Measurements from ENCODE around the gene ALDH1L1. TPM values are rescaled to one million over a fixed set of nuclear protein-coding genes. Genes with fewer than 3 reads are reported as not detected.

ALDH1L1 gene
- total RNA-seq, 2 experiments from 2014 or later: not detected

DNA sequence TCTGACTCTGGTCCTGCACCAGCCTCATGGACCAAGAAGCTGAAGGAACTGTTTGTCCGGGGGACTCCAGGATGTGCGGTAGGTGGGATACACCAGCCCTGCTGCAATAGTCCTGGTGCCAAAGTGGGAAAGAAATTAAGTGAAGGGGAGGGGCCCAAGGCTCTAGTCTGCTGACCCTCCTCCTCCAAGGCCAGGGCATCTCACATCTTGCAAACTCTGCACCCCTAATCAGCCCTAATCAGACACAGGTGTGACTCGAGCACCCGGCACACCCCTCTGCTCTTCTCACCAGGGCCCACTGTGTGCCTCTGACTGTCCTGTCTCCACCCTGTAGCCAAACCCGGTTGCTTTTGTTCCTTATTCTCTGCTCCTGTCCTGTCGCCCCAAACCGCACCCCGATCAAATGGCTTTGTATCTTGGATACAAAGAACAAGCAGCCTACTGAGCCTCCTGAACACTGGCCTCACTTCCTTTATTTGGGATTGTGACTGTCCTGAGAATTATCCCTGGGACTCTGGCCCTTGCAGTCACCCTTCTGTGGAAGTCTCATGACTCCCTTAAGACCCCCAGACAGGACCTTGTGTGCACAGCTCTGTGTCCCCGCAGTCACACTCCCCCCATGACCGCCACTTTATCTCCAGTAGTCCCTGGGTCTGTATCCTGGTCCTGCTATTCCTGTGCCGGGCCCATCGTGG, 69.8 kb downstream of the ALDH1L1 start:
- Histone ChIP-seq H3K27me3 (ENCODE audit: control insufficient read depth in 1 of 2, insufficient read depth in 2 of 2, low read length in 2 of 2) (no peaks in the 10 kb centered on the region), H3K36me3 (ENCODE audit: insufficient read depth, low read length) (no peaks in the 10 kb centered on the region), H3K4me3 (ENCODE audit: low read length) (no peak overlapping the region), H3K9me3 (ENCODE audit: control insufficient read depth in 1 of 2, insufficient read depth in 1 of 2, low read length in 2 of 2) (no peaks in the 10 kb centered on the region), H3K4me1 (ENCODE audit: insufficient read depth, low read length) (no peaks in the 10 kb centered on the region), H3K27ac (ENCODE audit: low read depth in 1 of 2, low read length in 2 of 2) (no peak overlapping the region)
- DNase-seq: peak in 1 of 14 experiments; percentile 2
- H3K9me3 Mint-ChIP-seq: no peaks in the 10 kb centered on the region
- H3K4me3 Mint-ChIP-seq: no peak overlapping the region
- ChIA-PET POLR2A (no interaction called here), CTCF (no interaction called here)
- H3K4me1 Mint-ChIP-seq (ENCODE audit: low read depth): no peaks in the 10 kb centered on the region
- TF ChIP-seq, protein P1, sequence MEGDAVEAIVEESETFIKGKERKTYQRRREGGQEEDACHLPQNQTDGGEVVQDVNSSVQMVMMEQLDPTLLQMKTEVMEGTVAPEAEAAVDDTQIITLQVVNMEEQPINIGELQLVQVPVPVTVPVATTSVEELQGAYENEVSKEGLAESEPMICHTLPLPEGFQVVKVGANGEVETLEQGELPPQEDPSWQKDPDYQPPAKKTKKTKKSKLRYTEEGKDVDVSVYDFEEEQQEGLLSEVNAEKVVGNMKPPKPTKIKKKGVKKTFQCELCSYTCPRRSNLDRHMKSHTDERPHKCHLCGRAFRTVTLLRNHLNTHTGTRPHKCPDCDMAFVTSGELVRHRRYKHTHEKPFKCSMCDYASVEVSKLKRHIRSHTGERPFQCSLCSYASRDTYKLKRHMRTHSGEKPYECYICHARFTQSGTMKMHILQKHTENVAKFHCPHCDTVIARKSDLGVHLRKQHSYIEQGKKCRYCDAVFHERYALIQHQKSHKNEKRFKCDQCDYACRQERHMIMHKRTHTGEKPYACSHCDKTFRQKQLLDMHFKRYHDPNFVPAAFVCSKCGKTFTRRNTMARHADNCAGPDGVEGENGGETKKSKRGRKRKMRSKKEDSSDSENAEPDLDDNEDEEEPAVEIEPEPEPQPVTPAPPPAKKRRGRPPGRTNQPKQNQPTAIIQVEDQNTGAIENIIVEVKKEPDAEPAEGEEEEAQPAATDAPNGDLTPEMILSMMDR (IDR thresholded peaks at IDR 0.05): no peak
- ATAC-seq (ENCODE audit: poor library complexity): no peak
- H3K27ac Mint-ChIP-seq: no peak overlapping the region
- no peaks in the 10 kb centered on the region for H3K27me3 Mint-ChIP-seq
- H3K36me3 Mint-ChIP-seq (ENCODE audit: low read depth): no peaks in the 10 kb centered on the region
- intact Hi-C loops (cut with DNase I, micrococcal nuclease): no loop called here

DNA sequence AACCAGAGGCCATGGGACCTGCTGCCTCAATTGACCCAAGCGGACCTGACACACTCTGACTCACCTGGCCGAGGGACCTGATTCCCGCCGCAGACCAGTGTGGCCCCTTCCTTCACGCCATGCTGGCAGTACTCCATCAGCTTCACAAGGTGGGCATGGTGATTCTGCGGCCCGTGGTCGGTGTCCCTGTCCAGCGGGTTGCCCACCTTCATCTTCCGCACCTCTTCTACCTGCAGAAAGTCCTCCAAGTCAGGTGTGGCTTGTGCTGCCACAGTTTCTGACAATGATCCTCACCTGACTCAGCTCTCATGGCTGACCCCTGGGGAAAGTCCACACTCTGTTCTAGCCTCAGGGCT, 70.5 kb downstream of the ALDH1L1 start:
- no peak overlapping the region for H3K27ac Mint-ChIP-seq
- no peaks in the 10 kb centered on the region for H3K9me3 ChIP-seq (ENCODE audit: control insufficient read depth in 1 of 2, insufficient read depth in 1 of 2, low read length in 2 of 2)
- no peak overlapping the region for H3K4me3 ChIP-seq (ENCODE audit: low read length)
- TF ChIP-seq, protein P1 (IDR thresholded peaks at IDR 0.05): no peak
- no peaks in the 10 kb centered on the region for H3K36me3 ChIP-seq (ENCODE audit: insufficient read depth, low read length)
- H3K27me3 Mint-ChIP-seq: no peaks in the 10 kb centered on the region
- H3K4me3 Mint-ChIP-seq: no peak overlapping the region
- H3K36me3 Mint-ChIP-seq (ENCODE audit: low read depth): no peaks in the 10 kb centered on the region
- intact Hi-C loops (cut with DNase I, micrococcal nuclease): no loop called here
- POLR2A ChIA-PET: no interaction called here
- no peaks in the 10 kb centered on the region for H3K4me1 ChIP-seq (ENCODE audit: insufficient read depth, low read length)
- H3K27me3 ChIP-seq (ENCODE audit: control insufficient read depth in 1 of 2, insufficient read depth in 2 of 2, low read length in 2 of 2): no peaks in the 10 kb centered on the region
- CTCF ChIA-PET: no interaction called here
- H3K27ac ChIP-seq (ENCODE audit: low read depth in 1 of 2, low read length in 2 of 2): no peak overlapping the region
- ATAC-seq (ENCODE audit: poor library complexity) (no peak), DNase-seq (peak in 1 of 14 experiments; percentile 2)
- no peaks in the 10 kb centered on the region for H3K9me3 Mint-ChIP-seq
- H3K4me1 Mint-ChIP-seq (ENCODE audit: low read depth): no peaks in the 10 kb centered on the region

DNA sequence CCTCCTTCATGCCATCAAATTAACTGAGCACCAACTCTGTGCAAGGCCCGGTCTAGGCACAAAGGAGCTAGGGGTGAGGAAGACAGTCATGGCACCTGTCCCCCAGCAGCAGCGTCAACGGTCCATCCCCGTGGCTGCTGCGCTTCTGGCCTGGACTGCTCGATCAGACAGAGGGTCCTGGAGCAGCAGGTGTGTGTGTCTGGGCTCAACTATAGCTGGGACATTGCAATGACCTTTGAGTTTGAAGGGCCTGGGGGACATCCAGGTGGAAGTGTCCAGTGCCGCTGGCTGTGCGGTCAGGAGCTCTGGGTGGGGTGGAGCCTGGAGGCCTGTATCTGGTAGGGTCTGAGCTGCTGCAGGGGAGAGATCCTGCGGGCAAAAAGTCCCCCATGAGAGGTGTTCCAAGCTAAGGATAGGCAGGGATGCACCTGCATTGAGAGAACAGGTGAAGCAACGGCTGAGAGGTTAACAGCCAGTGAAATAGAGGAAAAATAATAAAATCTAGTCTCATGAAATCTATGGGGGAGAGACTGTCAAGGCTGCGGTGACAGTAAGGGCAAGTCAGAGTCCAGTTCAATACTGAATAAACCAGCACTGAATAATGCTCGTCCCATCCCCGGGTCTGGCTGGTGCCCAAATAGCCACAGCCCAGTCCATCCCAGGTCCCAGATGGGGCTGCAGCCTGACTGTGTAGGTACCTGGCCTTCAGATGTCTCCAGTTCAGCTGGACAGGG, 71.1 kb downstream of the ALDH1L1 start:
- POLR2A ChIA-PET: no interaction called here

More for the DNA sequence above, 71.1 kb downstream of the ALDH1L1 start:
- peak in 1 of 14 experiments; percentile 1 for DNase-seq
- Mint-ChIP-seq H3K4me3 (no peak overlapping the region), H3K4me1 (ENCODE audit: low read depth) (no peaks in the 10 kb centered on the region), H3K36me3 (ENCODE audit: low read depth) (no peaks in the 10 kb centered on the region), H3K9me3 (no peaks in the 10 kb centered on the region), H3K27me3 (no peaks in the 10 kb centered on the region), H3K27ac (no peak overlapping the region)
- CTCF ChIA-PET: no interaction called here
- intact Hi-C loops (cut with DNase I, micrococcal nuclease): no loop called here
- Histone ChIP-seq H3K9me3 (ENCODE audit: control insufficient read depth in 1 of 2, insufficient read depth in 1 of 2, low read length in 2 of 2) (no peaks in the 10 kb centered on the region), H3K4me3 (ENCODE audit: low read length) (no peak overlapping the region), H3K27me3 (ENCODE audit: control insufficient read depth in 1 of 2, insufficient read depth in 2 of 2, low read length in 2 of 2) (no peaks in the 10 kb centered on the region), H3K27ac (ENCODE audit: low read depth in 1 of 2, low read length in 2 of 2) (no peak overlapping the region), H3K4me1 (ENCODE audit: insufficient read depth, low read length) (no peaks in the 10 kb centered on the region), H3K36me3 (ENCODE audit: insufficient read depth, low read length) (no peaks in the 10 kb centered on the region)
- TF ChIP-seq, protein P1 (IDR thresholded peaks at IDR 0.05): no peak
- no peak for ATAC-seq (ENCODE audit: poor library complexity)

Data from CD4-positive, alpha-beta T cell (primary cell).